Osteocyte (in vitro differentiated cells): ENCODE results near the gene PRUNE2. TPM values are rescaled to one million over a fixed set of nuclear protein-coding genes. Genes with fewer than 3 reads are reported as not detected.

Experiments
- DNase-seq: peaks from one replicate; pipeline ENCODE4 v3.0.0; 2021; ENCODE audit warnings: mixed read lengths; ENCODE audit not compliant: unreplicated experiment; ENCODE audit errors: extremely low spot score
- H3K27ac Mint-ChIP-seq: one replicate; pipeline ENCODE4 v1.8.0; 2021; ENCODE audit warnings: mild to moderate bottlenecking, mixed read lengths; ENCODE audit not compliant: unreplicated experiment
- H3K27me3 Mint-ChIP-seq: one replicate; pipeline ENCODE4 v1.8.0; 2021; ENCODE audit warnings: mixed read lengths; ENCODE audit not compliant: unreplicated experiment
- H3K36me3 Mint-ChIP-seq: one replicate; pipeline ENCODE4 v1.8.0; 2021; ENCODE audit warnings: mixed read lengths; ENCODE audit not compliant: unreplicated experiment
- H3K4me1 Mint-ChIP-seq: one replicate; pipeline ENCODE4 v1.8.0; 2021; ENCODE audit warnings: mixed read lengths; ENCODE audit not compliant: unreplicated experiment
- H3K4me3 Mint-ChIP-seq: one replicate; pipeline ENCODE4 v1.8.0; 2021; ENCODE audit warnings: mild to moderate bottlenecking, moderate library complexity, mixed read lengths; ENCODE audit not compliant: unreplicated experiment
- H3K9me3 Mint-ChIP-seq: one replicate; pipeline ENCODE4 v1.8.0; 2021; ENCODE audit warnings: mixed read lengths; ENCODE audit not compliant: unreplicated experiment
- total RNA-seq: library from RNA; stranded (reverse); gene quantifications from 2 replicates; pipeline ENCODE4 v1.2.1, GENCODE V29; 2021
- TF ChIP-seq, protein P1 (sequence below): fragments of 200-600 bp; sonication (generic); IDR thresholded peaks from 2 replicates; pipeline ENCODE4 v1.5.0; 2021; ENCODE audit warnings: antibody characterized with exemption, mild to moderate bottlenecking, moderate library complexity

Gene PRUNE2
- total RNA-seq, 1 donor from 2014 or later: 1.0 TPM

GRCh38 chr9:76580820-76581219, 325.1 kb downstream of the PRUNE2 start:
- H3K4me3 Mint-ChIP-seq: no peak overlapping the region

DNA sequence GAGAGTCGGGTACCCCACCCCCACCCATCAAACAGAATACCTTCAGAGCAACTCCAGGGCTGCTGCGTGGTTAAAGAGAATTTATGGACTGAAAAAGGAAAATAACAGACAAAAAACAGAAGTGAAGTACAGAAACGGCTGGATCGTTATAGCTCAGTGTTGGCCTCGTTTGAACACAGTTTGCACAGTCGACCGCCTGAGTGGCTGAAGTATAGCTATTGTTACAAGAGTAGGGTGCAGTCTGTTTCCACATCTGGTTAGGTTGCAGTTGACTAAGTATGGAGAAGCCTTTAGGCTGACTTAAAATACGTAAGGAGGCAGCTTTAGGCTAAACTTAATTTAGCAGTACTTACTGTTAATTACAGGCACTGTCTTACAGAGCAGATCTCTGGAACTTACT, 325.7 kb downstream of the PRUNE2 start:
- no peaks in the 10 kb centered on the region for H3K36me3 Mint-ChIP-seq
- H3K4me1 Mint-ChIP-seq: peaks cover 17% of the 10 kb centered on the region
- H3K9me3 Mint-ChIP-seq: no peaks in the 10 kb centered on the region
- no peaks in the 10 kb centered on the region for H3K27me3 Mint-ChIP-seq
- TF ChIP-seq, protein P1, sequence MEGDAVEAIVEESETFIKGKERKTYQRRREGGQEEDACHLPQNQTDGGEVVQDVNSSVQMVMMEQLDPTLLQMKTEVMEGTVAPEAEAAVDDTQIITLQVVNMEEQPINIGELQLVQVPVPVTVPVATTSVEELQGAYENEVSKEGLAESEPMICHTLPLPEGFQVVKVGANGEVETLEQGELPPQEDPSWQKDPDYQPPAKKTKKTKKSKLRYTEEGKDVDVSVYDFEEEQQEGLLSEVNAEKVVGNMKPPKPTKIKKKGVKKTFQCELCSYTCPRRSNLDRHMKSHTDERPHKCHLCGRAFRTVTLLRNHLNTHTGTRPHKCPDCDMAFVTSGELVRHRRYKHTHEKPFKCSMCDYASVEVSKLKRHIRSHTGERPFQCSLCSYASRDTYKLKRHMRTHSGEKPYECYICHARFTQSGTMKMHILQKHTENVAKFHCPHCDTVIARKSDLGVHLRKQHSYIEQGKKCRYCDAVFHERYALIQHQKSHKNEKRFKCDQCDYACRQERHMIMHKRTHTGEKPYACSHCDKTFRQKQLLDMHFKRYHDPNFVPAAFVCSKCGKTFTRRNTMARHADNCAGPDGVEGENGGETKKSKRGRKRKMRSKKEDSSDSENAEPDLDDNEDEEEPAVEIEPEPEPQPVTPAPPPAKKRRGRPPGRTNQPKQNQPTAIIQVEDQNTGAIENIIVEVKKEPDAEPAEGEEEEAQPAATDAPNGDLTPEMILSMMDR: no peak
- no peak overlapping the region for H3K4me3 Mint-ChIP-seq
- H3K27ac Mint-ChIP-seq: no peak overlapping the region
- peak; percentile 17 for DNase-seq

More at GRCh38 chr9:76580820-76581219, 325.1 kb downstream of the PRUNE2 start:
- no peaks in the 10 kb centered on the region for H3K27me3 Mint-ChIP-seq
- H3K36me3 Mint-ChIP-seq: no peaks in the 10 kb centered on the region
- peaks cover 17% of the 10 kb centered on the region for H3K4me1 Mint-ChIP-seq
- DNase-seq: no peak
- H3K27ac Mint-ChIP-seq: no peak overlapping the region
- no peaks in the 10 kb centered on the region for H3K9me3 Mint-ChIP-seq
- TF ChIP-seq, protein P1: no peak

- H3K9me3 Mint-ChIP-seq: no peaks in the 10 kb centered on the region
- no peak for DNase-seq
Observed at GRCh38 chr9:76576344-76576743, 329.6 kb downstream of the PRUNE2 start.

GRCh38 chr9:76575761-76576160, 330.2 kb downstream of the PRUNE2 start:
- Mint-ChIP-seq H3K27ac (no peak overlapping the region), H3K9me3 (no peaks in the 10 kb centered on the region), H3K4me1 (peaks cover 10% of the 10 kb centered on the region), H3K36me3 (no peaks in the 10 kb centered on the region), H3K27me3 (no peaks in the 10 kb centered on the region), H3K4me3 (no peak overlapping the region)
- DNase-seq: no peak
- TF ChIP-seq, protein P1: no peak

More at GRCh38 chr9:76576344-76576743, 329.6 kb downstream of the PRUNE2 start:
- Mint-ChIP-seq H3K27ac (peak overlapping the region; percentile 76), H3K36me3 (no peaks in the 10 kb centered on the region), H3K27me3 (no peaks in the 10 kb centered on the region), H3K4me3 (no peak overlapping the region), H3K4me1 (peaks cover 12% of the 10 kb centered on the region)
- TF ChIP-seq, protein P1: no peak

GRCh38 chr9:76573905-76574760, 331.8 kb downstream of the PRUNE2 start:
- no peaks in the 10 kb centered on the region for H3K36me3 Mint-ChIP-seq
- DNase-seq: no peak
- H3K4me1 Mint-ChIP-seq: peaks cover 7% of the 10 kb centered on the region
- no peak overlapping the region for H3K4me3 Mint-ChIP-seq
- TF ChIP-seq, protein P1: no peak
- H3K9me3 Mint-ChIP-seq: peaks cover 3% of the 10 kb centered on the region
- H3K27ac Mint-ChIP-seq: no peak overlapping the region
- H3K27me3 Mint-ChIP-seq: no peaks in the 10 kb centered on the region
